Activated T-helper 2 cell treated with anti-CD3 and anti-CD28 coated beads, Interferon-gamma antibody, Interleukin-2, Interleukin-4, amounts not matched to agents 10 μg/mL and 5 μg/mL and 100 μg/mL, durations not matched to agents 14 hours and 24 hours and 36 hours (primary cell): Measurements from ENCODE around the gene CMIP. TPM values are rescaled to one million over a fixed set of nuclear protein-coding genes. Genes with fewer than 3 reads are reported as not detected.

Source experiments
- DNase-seq: peaks from one replicate; pipeline ENCODE4 v3.0.0; 2021; ENCODE audit warnings: low spot score
- H3K27ac Mint-ChIP-seq: one replicate; pipeline ENCODE4 v1.8.0; 2021; ENCODE audit warnings: mixed read lengths
- H3K27me3 Mint-ChIP-seq: one replicate; pipeline ENCODE4 v1.8.0; 2021; ENCODE audit warnings: low read depth, mixed read lengths
- H3K36me3 Mint-ChIP-seq: one replicate; pipeline ENCODE4 v1.8.0; 2021; ENCODE audit warnings: low read depth, mixed read lengths
- H3K4me1 Mint-ChIP-seq: one replicate; pipeline ENCODE4 v1.8.0; 2021; ENCODE audit warnings: low read depth, mixed read lengths
- H3K4me3 Mint-ChIP-seq: one replicate; pipeline ENCODE4 v1.8.0; 2021; ENCODE audit warnings: low read depth, mild to moderate bottlenecking, moderate library complexity, mixed read lengths
- H3K9me3 Mint-ChIP-seq: one replicate; pipeline ENCODE4 v1.8.0; 2021; ENCODE audit warnings: mixed read lengths
- intact Hi-C: fragments of 100-400 bp; cut with micrococcal nuclease; formaldehyde crosslinking; loops from one replicate; pipeline ENCODE4 v1.15.1; 2023
- total RNA-seq: library from RNA; stranded (reverse); gene quantifications from 2 replicates; pipeline ENCODE4 v1.2.3, GENCODE V29; 2022

CMIP gene
- total RNA-seq, 1 donor from 2014 or later: 68.0 TPM

DNA sequence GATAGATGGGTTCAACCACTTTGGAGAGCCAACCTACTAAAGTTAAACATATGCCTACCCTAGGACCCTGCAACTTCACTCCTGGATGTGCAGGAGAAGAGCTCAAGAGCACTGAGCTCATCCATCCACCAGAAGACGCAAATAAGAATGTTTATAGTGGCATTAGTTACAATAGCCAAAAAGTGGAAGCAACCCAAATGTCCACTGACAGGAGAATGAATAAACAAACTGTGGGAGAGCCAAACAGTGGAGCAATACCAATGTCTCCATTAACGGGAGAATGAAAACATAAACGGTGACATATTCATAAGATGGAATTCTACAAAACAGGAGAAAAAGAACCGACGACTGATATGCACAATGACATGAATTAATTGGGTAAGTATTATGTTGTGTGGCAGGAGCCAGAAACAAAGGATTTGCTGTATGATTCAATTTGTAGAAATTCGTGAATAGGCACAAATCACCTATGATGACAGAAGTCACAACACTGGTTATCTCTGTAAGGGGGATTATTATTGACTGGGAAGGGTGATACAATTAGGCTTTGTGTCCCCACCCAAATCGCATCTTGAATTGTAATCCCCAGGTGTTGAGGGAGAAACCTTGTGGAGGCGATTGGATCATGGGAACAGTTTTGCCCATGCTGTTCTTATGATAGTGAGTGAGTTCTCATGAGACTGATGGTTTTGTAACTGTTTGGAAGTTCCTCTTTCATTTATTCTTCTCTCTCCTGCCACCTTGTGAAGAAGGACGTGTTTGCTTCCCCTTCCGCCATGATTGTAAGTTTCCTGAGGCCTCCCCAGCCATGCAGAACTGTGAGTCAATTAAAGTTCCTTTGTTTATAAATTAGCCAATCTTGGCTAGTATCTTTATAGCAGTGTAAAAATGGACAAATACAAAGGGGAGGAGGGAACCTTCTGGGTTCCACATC lies 276.6 kb downstream of the CMIP start:
- no peak overlapping the region for H3K27ac Mint-ChIP-seq
- peaks cover 18% of the 10 kb centered on the region for H3K4me1 Mint-ChIP-seq
- intact Hi-C loops: no loop called here
- H3K36me3 Mint-ChIP-seq: peaks cover 14% of the 10 kb centered on the region
- no peaks in the 10 kb centered on the region for H3K27me3 Mint-ChIP-seq
- no peak overlapping the region for H3K4me3 Mint-ChIP-seq
- no peak for DNase-seq
- peaks cover 14% of the 10 kb centered on the region for H3K9me3 Mint-ChIP-seq

DNA sequence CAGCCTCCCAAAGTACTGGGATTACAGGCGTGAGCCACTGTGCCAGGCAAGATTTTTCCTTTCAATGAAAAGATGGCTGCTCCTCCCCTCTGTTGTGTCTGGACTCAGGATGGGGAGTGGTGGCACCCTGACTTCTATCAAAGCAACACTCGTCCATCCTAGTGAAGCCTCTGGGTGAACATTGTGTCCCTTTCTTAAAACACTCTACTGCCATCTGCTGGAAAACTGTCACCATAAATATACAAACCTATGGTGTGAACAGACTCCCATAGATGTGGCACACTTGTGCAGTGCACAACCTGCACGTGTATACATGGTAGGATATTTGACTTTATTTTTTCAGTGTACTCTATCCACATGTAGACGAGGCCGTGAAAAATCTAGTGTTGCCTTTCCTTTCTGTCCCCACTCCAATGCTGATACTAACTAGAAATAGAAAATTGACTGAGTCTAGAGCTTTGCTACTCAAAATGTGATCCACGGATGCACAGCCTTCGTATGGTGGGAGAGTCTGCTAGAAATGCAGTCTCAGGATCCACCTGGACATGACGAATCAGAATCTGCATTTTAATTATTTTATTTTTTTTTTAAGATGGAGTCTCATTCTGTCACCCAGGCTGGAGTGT lies 278.6 kb downstream of the CMIP start:
- H3K27ac Mint-ChIP-seq: no peak overlapping the region
- peaks cover 6% of the 10 kb centered on the region for H3K4me1 Mint-ChIP-seq
- H3K9me3 Mint-ChIP-seq: peaks cover 14% of the 10 kb centered on the region
- intact Hi-C loops: loop anchor here (1.0 kb wide), 3 partner anchors 100 to 357 kb away; no protein-coding TSS in a partner anchor
- peak; percentile 23 for DNase-seq
- peaks cover 4% of the 10 kb centered on the region for H3K27me3 Mint-ChIP-seq
- no peak overlapping the region for H3K4me3 Mint-ChIP-seq
- H3K36me3 Mint-ChIP-seq: peaks cover 14% of the 10 kb centered on the region

- H3K9me3 Mint-ChIP-seq: no peaks in the 10 kb centered on the region
- H3K4me3 Mint-ChIP-seq: no peak overlapping the region
- intact Hi-C loops: no loop called here
- H3K27ac Mint-ChIP-seq: no peak overlapping the region
- no peaks in the 10 kb centered on the region for H3K36me3 Mint-ChIP-seq
- DNase-seq: no peak
- H3K4me1 Mint-ChIP-seq: peaks cover 11% of the 10 kb centered on the region
- peaks cover 5% of the 10 kb centered on the region for H3K27me3 Mint-ChIP-seq
Measured at GRCh38 chr16:81728435-81728834, 283.8 kb downstream of the CMIP start.

DNA sequence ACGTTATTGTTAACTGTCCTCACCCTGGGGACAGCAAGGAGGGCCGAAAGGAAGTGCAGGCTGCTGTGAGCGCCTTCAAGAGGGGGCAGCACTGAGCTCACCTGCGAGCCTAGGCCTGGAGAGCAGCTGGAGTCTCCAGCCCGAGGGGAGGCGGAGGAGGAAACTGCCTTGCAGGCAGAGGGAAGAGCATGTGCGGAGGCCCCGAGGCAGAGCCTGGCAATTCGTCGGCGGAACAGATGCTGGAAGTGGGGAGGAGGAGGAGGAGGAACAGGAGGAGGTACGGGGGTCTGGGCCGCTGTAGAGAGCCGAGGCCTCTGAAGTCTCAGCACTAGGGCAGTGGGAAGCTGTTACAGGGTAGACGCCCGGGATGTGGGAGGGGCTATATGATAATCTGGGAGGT lies 284.8 kb downstream of the CMIP start:
- Mint-ChIP-seq H3K4me1 (peaks cover 11% of the 10 kb centered on the region), H3K27me3 (peaks cover 5% of the 10 kb centered on the region), H3K9me3 (no peaks in the 10 kb centered on the region), H3K4me3 (peak overlapping the region; percentile 49), H3K27ac (peak overlapping the region; percentile 44), H3K36me3 (no peaks in the 10 kb centered on the region)
- DNase-seq: no peak
- intact Hi-C loops: no loop called here

DNA sequence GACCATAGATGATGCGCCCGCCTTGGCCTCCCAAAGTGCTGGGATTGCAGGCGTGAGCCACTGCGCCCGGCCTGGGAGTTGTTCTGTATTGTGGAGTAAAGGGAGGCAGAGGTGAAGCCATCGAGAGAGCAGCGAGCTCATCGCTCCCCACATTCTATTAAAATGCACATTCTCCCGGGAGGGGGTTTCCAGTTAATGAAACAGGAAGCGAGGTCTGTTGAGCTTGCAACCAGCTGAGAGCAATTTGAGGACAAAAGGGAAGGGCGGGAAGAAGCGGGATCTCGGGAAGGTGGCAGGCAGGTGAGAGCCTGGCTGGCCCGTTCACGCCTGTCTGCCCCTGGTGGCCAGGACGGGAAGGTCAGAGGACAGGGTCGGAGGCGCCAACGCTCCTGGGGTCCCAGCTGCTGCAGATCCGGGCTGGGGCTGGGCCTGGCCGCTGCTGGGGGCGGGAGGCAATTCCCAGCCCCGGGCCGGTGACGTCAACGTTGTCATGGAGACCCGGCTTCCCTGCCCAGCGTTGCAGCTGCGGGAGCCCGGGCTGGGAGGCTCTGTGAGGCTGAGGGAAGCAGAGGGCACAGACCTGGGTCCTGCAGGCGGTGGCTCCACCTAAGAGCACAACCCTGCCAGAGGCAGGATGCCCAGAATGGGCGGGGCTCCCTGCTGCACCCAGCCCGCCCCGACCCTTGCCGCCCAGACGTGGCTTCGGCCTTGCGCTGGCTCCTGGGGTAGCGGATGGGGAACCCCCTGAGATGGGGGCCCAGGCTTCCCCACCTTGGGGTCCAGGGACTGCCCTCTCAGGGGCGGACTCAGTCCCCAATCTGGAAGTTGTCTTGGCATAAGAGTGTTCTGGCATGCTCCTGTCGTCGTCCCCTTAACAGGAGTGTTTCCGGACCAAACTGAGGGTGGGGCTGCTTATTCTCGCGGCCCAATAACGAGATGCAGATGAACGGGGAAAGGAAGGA lies 285.8 kb downstream of the CMIP start:
- DNase-seq: peak; percentile 39
- intact Hi-C loops: no loop called here
- Mint-ChIP-seq H3K27ac (peak overlapping the region; percentile 77), H3K4me3 (peak overlapping the region; percentile 77), H3K36me3 (no peaks in the 10 kb centered on the region), H3K27me3 (peaks cover 5% of the 10 kb centered on the region), H3K9me3 (no peaks in the 10 kb centered on the region), H3K4me1 (peaks cover 11% of the 10 kb centered on the region)

- Mint-ChIP-seq H3K4me3 (no peak overlapping the region), H3K4me1 (peaks cover 11% of the 10 kb centered on the region), H3K36me3 (no peaks in the 10 kb centered on the region), H3K27me3 (peaks cover 6% of the 10 kb centered on the region), H3K9me3 (no peaks in the 10 kb centered on the region), H3K27ac (no peak overlapping the region)
- no peak for DNase-seq
- intact Hi-C loops: no loop called here
Measured at GRCh38 chr16:81731649-81732048, 287.0 kb downstream of the CMIP start.

DNA sequence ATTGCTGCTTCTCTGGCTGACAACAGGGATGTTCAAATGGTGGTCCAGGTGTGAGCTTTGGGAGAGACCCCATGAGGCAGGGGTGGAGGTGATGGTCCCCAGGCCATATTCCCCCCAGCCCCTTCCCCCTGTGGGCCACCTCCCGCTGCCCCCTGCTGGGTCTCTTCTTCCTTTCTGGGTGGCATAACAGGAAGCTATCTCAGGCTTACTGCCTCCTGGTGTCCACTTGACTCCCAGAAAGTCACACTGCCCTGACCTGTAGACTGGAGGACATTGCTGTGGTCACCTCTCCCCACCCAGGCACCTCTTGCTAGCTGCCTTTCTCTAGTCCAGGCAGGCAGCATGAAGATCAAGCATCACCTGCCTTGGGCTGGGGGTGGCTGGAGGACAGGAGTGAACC lies 288.1 kb downstream of the CMIP start:
- no peak for DNase-seq
- intact Hi-C loops: no loop called here
- Mint-ChIP-seq H3K9me3 (no peaks in the 10 kb centered on the region), H3K27me3 (peaks cover 6% of the 10 kb centered on the region), H3K4me3 (no peak overlapping the region), H3K36me3 (no peaks in the 10 kb centered on the region), H3K4me1 (peaks cover 11% of the 10 kb centered on the region), H3K27ac (no peak overlapping the region)

- Mint-ChIP-seq H3K36me3 (no peaks in the 10 kb centered on the region), H3K27ac (no peak overlapping the region), H3K4me1 (peaks cover 15% of the 10 kb centered on the region), H3K4me3 (no peak overlapping the region), H3K9me3 (no peaks in the 10 kb centered on the region), H3K27me3 (peaks cover 6% of the 10 kb centered on the region)
- intact Hi-C loops: no loop called here
- no peak for DNase-seq
Measured at GRCh38 chr16:81733295-81733694, 288.7 kb downstream of the CMIP start.

DNA sequence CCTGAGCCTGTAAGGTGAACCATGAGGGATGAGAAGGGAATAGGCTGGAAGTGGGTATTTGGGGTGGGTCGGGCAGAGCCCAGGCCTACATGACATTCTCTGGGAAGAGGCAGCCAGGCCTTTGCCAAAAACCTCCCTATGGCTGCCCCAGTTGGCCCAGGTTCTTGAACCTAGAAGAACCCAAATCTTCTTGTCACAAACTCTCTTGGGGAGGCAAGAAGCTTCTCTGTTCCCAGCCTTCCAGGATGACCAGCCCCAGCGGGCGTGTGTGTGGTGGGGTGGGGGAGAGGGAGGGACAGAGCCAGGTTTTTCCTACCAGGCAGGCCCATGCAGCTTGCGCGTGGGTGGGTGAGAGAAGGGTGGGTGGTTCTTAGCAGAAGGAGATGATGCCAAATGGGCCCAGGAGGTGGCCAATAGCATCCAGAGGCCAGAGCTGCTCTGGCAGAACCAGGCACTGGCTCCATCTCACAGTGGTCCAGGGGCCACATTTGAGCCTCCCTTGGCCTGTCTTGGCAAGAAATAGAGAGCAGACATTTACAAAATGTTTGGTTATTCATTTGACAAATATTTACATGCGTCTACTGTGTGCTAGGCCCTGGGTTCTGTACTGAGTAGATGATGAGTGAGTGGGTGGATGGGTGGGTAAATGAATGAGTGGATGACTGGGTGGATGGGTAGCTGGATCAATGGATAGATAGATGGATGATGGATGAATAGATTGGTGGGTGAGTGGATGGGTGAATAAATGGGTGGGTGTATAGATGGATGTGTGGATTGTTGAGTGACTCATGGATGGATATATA lies 290.2 kb downstream of the CMIP start:
- Mint-ChIP-seq H3K27ac (no peak overlapping the region), H3K4me1 (peaks cover 11% of the 10 kb centered on the region), H3K9me3 (no peaks in the 10 kb centered on the region), H3K27me3 (peaks cover 4% of the 10 kb centered on the region), H3K36me3 (no peaks in the 10 kb centered on the region), H3K4me3 (no peak overlapping the region)
- intact Hi-C loops: loop anchor here (5.0 kb wide), 4 partner anchors 113 to 698 kb away; partner anchors contain the start of genes ATMIN and GAN
- DNase-seq: no peak

DNA sequence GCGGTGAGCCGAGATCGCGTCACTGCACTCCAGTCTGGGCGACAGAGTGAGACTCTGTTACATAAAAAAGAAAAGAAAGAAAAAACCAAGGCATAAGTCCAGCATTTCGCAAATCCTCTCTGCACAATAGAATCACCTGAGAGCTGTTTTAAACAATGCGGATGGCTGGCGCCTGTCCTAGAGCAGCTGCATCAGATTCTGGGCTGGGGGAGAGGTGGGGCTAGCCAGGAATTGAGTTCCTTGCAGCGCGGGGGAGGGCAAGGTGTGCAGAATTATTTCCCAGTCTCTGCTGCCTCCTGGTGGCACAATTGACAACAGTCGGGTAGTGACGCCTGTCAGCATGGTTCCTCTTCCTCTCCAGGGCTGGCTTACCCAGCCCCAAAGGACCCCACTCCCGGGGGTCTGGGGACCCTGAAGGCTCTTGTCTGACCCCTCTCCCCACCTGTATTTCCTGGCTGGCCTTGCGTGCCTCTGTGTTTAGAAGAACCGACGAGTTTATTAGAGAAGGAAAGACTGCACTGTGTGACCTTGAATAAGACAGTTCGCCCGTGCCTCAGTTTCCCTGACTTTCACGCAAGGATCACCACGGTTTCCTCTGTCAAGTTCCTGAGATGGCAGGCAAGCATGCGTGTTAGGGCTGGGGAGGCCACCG lies 293.4 kb downstream of the CMIP start:
- DNase-seq: peak; percentile 75
- no peaks in the 10 kb centered on the region for H3K9me3 Mint-ChIP-seq
- peaks cover 4% of the 10 kb centered on the region for H3K27me3 Mint-ChIP-seq
- no peaks in the 10 kb centered on the region for H3K36me3 Mint-ChIP-seq
- peaks cover 11% of the 10 kb centered on the region for H3K4me1 Mint-ChIP-seq
- H3K4me3 Mint-ChIP-seq: peak overlapping the region; percentile 24
- H3K27ac Mint-ChIP-seq: no peak overlapping the region
- intact Hi-C loops: loop anchor here (1.0 to 5.0 kb wide), 5 partner anchors 116 to 701 kb away; partner anchors contain the start of genes ATMIN and GAN

DNA sequence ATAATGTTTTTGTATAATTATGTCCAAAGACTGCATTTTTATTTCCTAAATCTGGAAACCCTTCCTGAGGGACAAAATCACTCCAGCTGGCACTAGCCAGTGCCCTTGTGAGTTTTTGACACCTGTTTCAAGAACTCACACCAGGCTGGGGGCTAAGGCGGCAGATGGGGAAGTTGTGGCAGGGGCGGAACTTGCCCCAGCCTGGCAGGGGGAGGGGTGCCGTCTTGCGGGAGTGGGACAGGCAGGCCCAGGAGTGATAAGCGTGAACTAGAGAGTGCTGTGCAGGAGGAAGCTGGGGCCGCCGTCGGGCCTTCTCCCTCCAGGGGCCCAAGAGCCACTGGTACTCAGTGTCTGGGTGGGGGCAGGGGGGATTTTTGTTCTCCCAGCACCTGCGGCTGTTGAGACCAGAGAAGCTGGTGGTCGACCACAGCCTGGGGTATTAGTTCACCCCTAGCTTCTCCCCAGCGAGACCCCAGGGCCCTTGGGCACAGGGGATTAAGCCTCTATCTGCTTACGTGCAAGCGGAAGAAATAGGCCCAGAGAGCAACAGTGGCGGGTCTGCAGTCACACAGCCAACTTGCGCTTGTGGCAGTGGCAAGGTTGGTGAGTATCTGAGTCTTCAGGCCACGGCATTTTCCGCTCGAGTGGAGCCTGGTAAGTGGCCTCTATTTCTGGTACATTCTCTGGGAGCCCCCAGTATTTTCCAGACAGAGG lies 294.3 kb downstream of the CMIP start:
- peaks cover 4% of the 10 kb centered on the region for H3K27me3 Mint-ChIP-seq
- no peaks in the 10 kb centered on the region for H3K9me3 Mint-ChIP-seq
- peaks cover 11% of the 10 kb centered on the region for H3K4me1 Mint-ChIP-seq
- intact Hi-C loops: loop anchor here (1.0 to 5.0 kb wide), 5 partner anchors 117 to 702 kb away; partner anchors contain the start of genes ATMIN and GAN
- no peak overlapping the region for H3K4me3 Mint-ChIP-seq
- no peak for DNase-seq
- no peaks in the 10 kb centered on the region for H3K36me3 Mint-ChIP-seq
- H3K27ac Mint-ChIP-seq: no peak overlapping the region
